Coronary artery (tissue), 2 donors: ENCODE measurements around the gene MSMO1.

Experiments used
- DNase-seq: peaks from one replicate; pipeline ENCODE4 v3.0.0-alpha.2; 2017; ENCODE audit warnings: low spot score
- H3K27ac ChIP-seq, 2 donors: fragments of 200-600 bp; sonication (generic); one replicate each; pipeline ENCODE4 v1.5.1; 2016 to 2019
- H3K4me3 ChIP-seq: fragments of 200-600 bp; sonication (generic); 2 replicates; pipeline ENCODE4 v1.5.1; 2016; ENCODE audit warnings: mild to moderate bottlenecking, moderate library complexity
- TF ChIP-seq, protein P1 (sequence below): fragments of 200-600 bp; sonication (generic); IDR thresholded peaks from one replicate; pipeline ENCODE4 v1.5.1; 2019; ENCODE audit warnings: antibody characterized with exemption

MSMO1 gene

DNA sequence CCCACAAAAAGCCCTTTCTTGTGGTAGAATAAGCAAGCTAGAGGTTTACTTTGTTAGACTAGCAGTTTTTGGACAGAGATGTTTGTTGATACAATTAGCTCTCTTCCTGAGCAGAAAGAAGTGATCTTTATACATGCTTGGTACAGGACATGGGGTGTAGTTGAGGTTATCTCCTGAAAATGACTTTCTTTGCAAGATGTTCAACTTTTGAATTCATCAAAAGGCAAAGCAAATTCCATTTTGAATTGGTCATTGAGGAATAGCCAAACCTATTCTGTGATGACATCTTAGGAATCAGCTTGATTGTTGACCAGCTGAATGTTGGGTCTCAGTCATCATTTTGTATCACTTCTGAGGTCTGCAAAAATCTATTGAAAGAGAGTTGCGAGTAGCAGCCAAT, 55.2 kb downstream of the MSMO1 start:
- DNase-seq, result no peak
- TF ChIP-seq, protein P1, sequence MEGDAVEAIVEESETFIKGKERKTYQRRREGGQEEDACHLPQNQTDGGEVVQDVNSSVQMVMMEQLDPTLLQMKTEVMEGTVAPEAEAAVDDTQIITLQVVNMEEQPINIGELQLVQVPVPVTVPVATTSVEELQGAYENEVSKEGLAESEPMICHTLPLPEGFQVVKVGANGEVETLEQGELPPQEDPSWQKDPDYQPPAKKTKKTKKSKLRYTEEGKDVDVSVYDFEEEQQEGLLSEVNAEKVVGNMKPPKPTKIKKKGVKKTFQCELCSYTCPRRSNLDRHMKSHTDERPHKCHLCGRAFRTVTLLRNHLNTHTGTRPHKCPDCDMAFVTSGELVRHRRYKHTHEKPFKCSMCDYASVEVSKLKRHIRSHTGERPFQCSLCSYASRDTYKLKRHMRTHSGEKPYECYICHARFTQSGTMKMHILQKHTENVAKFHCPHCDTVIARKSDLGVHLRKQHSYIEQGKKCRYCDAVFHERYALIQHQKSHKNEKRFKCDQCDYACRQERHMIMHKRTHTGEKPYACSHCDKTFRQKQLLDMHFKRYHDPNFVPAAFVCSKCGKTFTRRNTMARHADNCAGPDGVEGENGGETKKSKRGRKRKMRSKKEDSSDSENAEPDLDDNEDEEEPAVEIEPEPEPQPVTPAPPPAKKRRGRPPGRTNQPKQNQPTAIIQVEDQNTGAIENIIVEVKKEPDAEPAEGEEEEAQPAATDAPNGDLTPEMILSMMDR, result no peak
- H3K4me3 ChIP-seq, result no peak overlapping the region
- peak overlapping the region; percentile 70 to 75 for H3K27ac ChIP-seq

DNA sequence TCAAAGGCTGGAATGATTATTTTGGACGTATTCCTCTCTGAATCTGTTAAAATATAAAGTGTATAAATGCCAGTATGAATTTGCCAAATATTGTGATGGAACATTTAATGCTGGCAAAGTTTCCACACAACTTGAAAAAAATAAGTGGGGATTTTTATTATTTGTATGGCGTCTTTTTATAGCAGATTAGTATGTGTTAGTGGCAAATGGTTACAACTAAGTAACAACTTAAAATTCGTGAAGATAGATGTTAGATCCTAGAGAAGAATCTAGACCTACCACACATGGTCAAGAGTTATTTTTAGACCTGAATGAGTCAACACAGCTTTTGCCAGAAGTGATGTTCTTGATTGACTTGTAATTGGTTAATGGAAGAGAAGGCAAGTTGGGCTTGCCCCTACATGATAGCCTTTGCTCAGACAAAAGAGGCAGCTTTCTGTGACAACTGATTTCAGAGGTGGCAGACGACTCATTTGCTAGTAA, 56.2 kb downstream of the MSMO1 start:
- DNase-seq, result no peak
- Histone ChIP-seq H3K4me3 (peak overlapping the region; percentile 44), H3K27ac (peak overlapping the region; percentile 70 to 75)
- TF ChIP-seq, protein P1, result no peak

DNA sequence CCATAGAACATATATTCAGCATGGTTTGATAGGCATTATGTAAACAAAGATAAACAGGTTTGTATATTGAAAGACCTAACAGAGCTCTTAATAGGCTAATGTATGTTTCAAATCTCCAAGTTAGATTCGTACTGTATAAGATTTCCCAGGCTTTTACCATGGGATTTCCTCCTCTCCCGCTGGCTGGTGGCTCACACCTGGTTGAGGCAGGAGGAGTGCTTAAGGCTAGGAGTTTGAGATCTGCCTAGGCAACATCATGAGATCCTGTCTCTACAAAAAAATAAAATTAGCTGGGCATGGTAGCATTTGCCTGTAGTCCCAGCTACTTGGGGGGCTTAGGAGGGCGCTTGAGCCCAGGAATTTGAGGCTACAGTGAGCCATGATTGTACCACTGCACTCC, 56.7 kb downstream of the MSMO1 start:
- TF ChIP-seq, protein P1, result no peak
- peak overlapping the region; percentile 70 to 75 for H3K27ac ChIP-seq
- DNase-seq, result no peak
- no peak overlapping the region for H3K4me3 ChIP-seq

DNA sequence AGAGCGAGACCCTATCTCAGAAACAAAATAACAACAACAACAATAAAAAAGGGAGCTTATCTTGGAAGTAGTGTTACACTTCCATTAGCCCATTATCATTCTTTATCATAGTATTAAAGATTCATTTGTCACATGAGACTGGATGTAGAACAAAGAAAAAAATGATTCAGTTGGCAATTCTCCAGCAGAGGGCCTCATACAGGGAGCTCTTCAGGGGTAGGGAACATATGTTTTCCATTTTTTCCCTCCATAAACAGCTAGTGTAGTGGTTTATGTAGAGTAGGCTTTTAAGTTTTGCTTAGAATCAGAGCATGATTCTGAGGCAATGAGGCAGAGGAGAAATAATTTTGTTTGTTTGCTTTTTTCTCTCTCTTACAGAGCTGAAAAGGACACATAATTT, 57.1 kb downstream of the MSMO1 start:
- peak overlapping the region; percentile 70 to 75 for H3K27ac ChIP-seq
- TF ChIP-seq, protein P1, result no peak
- DNase-seq, result no peak
- no peak overlapping the region for H3K4me3 ChIP-seq

DNA sequence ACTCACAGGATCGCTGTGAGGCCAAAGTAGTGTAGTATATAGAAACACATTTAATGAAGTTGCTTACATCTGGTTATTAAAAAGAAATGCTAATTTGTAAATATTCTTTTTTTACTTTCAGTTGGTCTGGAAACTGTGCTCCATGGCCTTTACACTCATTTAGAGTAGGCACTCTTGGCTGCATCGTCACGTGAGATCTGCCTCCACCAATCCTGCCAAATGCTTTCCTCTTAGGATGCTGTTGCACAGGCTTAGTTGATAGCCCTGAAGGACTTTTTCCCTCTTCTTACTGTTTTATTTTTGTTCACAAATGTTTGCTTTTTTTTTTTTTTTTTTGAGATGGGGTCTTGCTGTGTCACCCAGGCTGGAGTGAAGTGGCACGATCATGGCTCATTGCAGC, 57.7 kb downstream of the MSMO1 start:
- Histone ChIP-seq H3K27ac (peak overlapping the region; percentile 70 to 75), H3K4me3 (no peak overlapping the region)
- TF ChIP-seq, protein P1, result no peak
- DNase-seq, result no peak

DNA sequence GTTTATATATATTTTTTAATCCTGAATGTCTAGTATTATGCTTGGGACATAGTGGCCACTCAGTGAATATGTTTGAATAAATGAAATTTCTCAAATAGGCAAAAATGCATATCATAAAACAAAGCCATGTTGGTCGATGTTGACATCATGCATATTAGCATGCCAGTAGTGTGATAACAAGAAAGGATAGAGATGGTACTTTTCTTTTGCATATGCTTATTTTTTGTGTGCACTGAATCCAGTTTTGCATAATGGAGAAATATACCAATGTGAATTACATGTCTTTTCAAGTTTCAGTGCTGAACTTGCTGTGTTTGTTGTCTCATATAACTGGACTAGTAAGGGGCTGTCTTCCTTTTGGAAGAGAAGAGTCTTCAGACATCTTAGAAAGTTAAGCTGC, 58.9 kb downstream of the MSMO1 start:
- Histone ChIP-seq H3K27ac (no peak overlapping the region), H3K4me3 (no peak overlapping the region)
- TF ChIP-seq, protein P1, result no peak
- DNase-seq, result no peak

DNA sequence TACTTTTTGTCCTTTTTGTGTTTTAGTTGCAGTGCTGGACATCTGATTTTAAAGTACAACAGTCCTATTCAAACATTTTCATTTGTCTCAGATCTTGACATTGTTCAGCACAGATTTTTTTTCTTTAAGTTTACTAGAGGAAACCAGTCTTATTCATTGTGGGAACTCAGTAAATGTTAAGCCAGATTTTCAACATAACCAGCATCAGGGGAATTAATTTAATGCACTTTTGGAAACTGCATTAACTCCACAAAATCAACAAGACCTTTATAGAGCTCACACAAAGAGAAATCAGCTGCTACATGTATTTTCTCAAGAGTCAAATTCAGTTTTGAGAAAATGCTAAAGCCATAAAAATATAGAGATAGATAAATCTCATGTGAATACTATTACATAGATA, 61.3 kb downstream of the MSMO1 start:
- H3K4me3 ChIP-seq, result no peak overlapping the region
- H3K27ac ChIP-seq, result no peak overlapping the region
- TF ChIP-seq, protein P1, result no peak
- no peak for DNase-seq
